AG10803 (cell line): Measurements from ENCODE around the gene SLC37A4.
"Not testable (repeated sequence)": the region's sequence is repeated elsewhere in the genome, so short reads cannot be mapped to it uniquely, and the experiment has no call there.

Experiments
- DNase-seq: peaks from one replicate; pipeline ENCODE4 v3.0.0; 2010; ENCODE audit warnings: low read depth
- H3K4me3 ChIP-seq: 2 replicates; pipeline ENCODE4 v1.5.1; 2011; ENCODE audit warnings: mild to moderate bottlenecking, low read length, control low read depth
- CTCF ChIP-seq: conservative IDR thresholded peaks from 2 replicates; pipeline ENCODE4 v1.5.1; 2011; ENCODE audit warnings: mild to moderate bottlenecking, low read length, control low read depth, inconsistent platforms

Gene SLC37A4

GRCh38 chr11:119025099-119025473 lies 5.6 kb downstream of the SLC37A4 start:
- no peak overlapping the region for H3K4me3 ChIP-seq
- DNase-seq = no peak
- no peak for TF ChIP-seq CTCF

- TF ChIP-seq CTCF = no peak
- no peak for DNase-seq
- no peak overlapping the region for H3K4me3 ChIP-seq
Measured at GRCh38 chr11:119024430-119025098, 6.1 kb downstream of the SLC37A4 start.

GRCh38 chr11:119023741-119024140 lies 6.9 kb downstream of the SLC37A4 start:
- no peak overlapping the region for H3K4me3 ChIP-seq
- DNase-seq = no peak
- no peak for TF ChIP-seq CTCF

- H3K4me3 ChIP-seq = no peak overlapping the region
- no peak for DNase-seq
- TF ChIP-seq CTCF = no peak
Measured at GRCh38 chr11:119021631-119022030, 9.0 kb downstream of the SLC37A4 start.

- no peak for DNase-seq
- H3K4me3 ChIP-seq = peak overlapping the region; percentile 100
- no peak for TF ChIP-seq CTCF
Measured at GRCh38 chr11:119019996-119020395, 10.7 kb downstream of the SLC37A4 start.

- peak within 1 kb of the TSS; percentile 100 for H3K4me3 ChIP-seq
- peak; percentile 95 for DNase-seq
- no peak for TF ChIP-seq CTCF
Measured at GRCh38 chr11:119018074-119018938, 12.4 kb downstream of the SLC37A4 start, which contains the start of the genes RPS25 and TRAPPC4. Gene RPS25 (minus strand): TSS chr11:119018343. CDS start chr11:119018284, 59 bp downstream. Gene TRAPPC4 (plus strand): TSS chr11:119018766. CDS start chr11:119018796, 30 bp downstream.

- not testable (repeated sequence) for DNase-seq
- H3K4me3 ChIP-seq = peak overlapping the region; percentile 100
Measured at GRCh38 chr11:119017377-119017776, 13.3 kb downstream of the SLC37A4 start.
